K562 (cell line): ENCODE results near the gene SAP25.
A peak's percentile ranks its signal among the peaks of the same experiment; 100 is the strongest.

Source experiments
- CTCF ChIP-seq, 3 experiments: IDR thresholded peaks in 2 of 3; conservative IDR thresholded peaks in 1 of 3; 2 replicates each; pipeline ENCODE4 v1.5.1; 2011 to 2012; ENCODE audit warnings: low read length in 3 of 3, mild to moderate bottlenecking in 3 of 3, control low read depth in 2 of 3, improper control_type of control experiment in 1 of 3, inconsistent platforms in 1 of 3, low read depth in 1 of 3, mixed read lengths in 1 of 3, moderate library complexity in 1 of 3; ENCODE audit not compliant: insufficient read depth in 2 of 3
- EP300 ChIP-seq: IDR thresholded peaks from 2 replicates; pipeline ENCODE4 v1.6.1; 2012; ENCODE audit warnings: low read length, improper control_type of control experiment
- FOXP1 ChIP-seq: sonication (generic); formaldehyde crosslinking; IDR thresholded peaks from 2 replicates; pipeline ENCODE4 v1.8.0; 2022; ENCODE audit warnings: mild to moderate bottlenecking, missing genetic modification reagents
- HEY1 ChIP-seq: fragments of 250-450 bp; sonication (Bioruptor Pico); IDR thresholded peaks from 2 replicates; pipeline ENCODE4 v1.5.0; 2020; ENCODE audit warnings: mild to moderate bottlenecking, moderate library complexity, borderline replicate concordance
- HLTF ChIP-seq: fragments of 450-650 bp; IDR thresholded peaks from 2 replicates; pipeline ENCODE4 v1.6.1; 2016
- HMBOX1 ChIP-seq: sonication (generic); IDR thresholded peaks from 2 replicates; pipeline ENCODE4 v1.6.1; 2016
- PATZ1 ChIP-seq: fragments of 250-450 bp; sonication (Bioruptor Pico); IDR thresholded peaks from 2 replicates; pipeline ENCODE4 v1.5.0; 2020; ENCODE audit warnings: mild to moderate bottlenecking, borderline replicate concordance
- REST ChIP-seq, 2 experiments: fragments of 450-650 bp; formaldehyde crosslinking in 1 of 2; IDR thresholded peaks; 2 replicates each; pipeline versions ENCODE4 v1.4.0 to v1.6.1; 2014 to 2020; ENCODE audit warnings: mild to moderate bottlenecking in 2 of 2, borderline replicate concordance in 1 of 2, low read depth in 1 of 2
- ZNF551 ChIP-seq: fragments of 250-450 bp; sonication (Bioruptor Pico); IDR thresholded peaks from 2 replicates; pipeline ENCODE4 v1.5.0; 2021; ENCODE audit warnings: mild to moderate bottlenecking, moderate library complexity

GRCh38 chr7:100611983-100612729 is 38.5 kb upstream of the SAP25 start, which contains the start of gene MOSPD3:
- 0 out of 6 replicates have a peak, but pooled peaks of 1 of the 3 experiments have one; percentile 1 for TF ChIP-seq CTCF (IDR thresholded peaks at IDR 0.05 in 2 of 3, conservative IDR thresholded peaks at IDR 0.05 in 1 of 3; ENCODE audit: insufficient read depth in 2 of 3, low read depth in 1 of 3, low read length in 3 of 3)
- TF ChIP-seq ZNF551 = no peak
- no peak for TF ChIP-seq HMBOX1
- TF ChIP-seq EP300 = peak; percentile 25; the same call in 1 of the 2 replicates
- no peak for TF ChIP-seq HEY1 (CRISPR knock-in tag)
- no peak for TF ChIP-seq HLTF
- no peak for TF ChIP-seq FOXP1 (CRISPR knock-in tag)
- TF ChIP-seq PATZ1 (CRISPR knock-in tag) = no peak
- peak; percentile 18; the same call in 1 of the 2 replicates for TF ChIP-seq REST (IDR thresholded peaks at IDR 0.05; ENCODE audit: borderline replicate concordance)
- peak; percentile 41; the same call in 1 of the 2 replicates for TF ChIP-seq REST (CRISPR knock-in tag; IDR thresholded peaks at IDR 0.05; ENCODE audit: low read depth)
